Stimulated activated CD8-positive, alpha-beta memory T cell treated with anti-CD3 and anti-CD28 coated beads, Interleukin-15, amount 100 ng/mL, for 48 hours (primary cell): ENCODE data around the gene TULP1.

Source experiments
- DNase-seq, 2 donors: peaks; one replicate each; pipeline ENCODE4 v3.0.0-alpha.2; 2020; ENCODE audit warnings: low read depth in 2 of 2

Gene TULP1

GRCh38 chr6:35483893-35484645 is 28.6 kb downstream of the TULP1 start:
- DNase-seq: no peak

- DNase-seq: no peak
These were observed 29.2 kb downstream of the TULP1 start for GRCh38 chr6:35483490-35483889.

GRCh38 chr6:35483062-35483461 is 29.6 kb downstream of the TULP1 start:
- DNase-seq: no peak

GRCh38 chr6:35481226-35481625 is 31.5 kb downstream of the TULP1 start:
- DNase-seq: no peak

GRCh38 chr6:35480176-35480575 is 32.5 kb downstream of the TULP1 start:
- no peak for DNase-seq

GRCh38 chr6:35478259-35478658 is 34.4 kb downstream of the TULP1 start:
- no peak for DNase-seq

GRCh38 chr6:35477551-35478179 is 35.0 kb downstream of the TULP1 start:
- no peak for DNase-seq

- no peak for DNase-seq
These were observed 35.7 kb downstream of the TULP1 start for GRCh38 chr6:35477028-35477427.

- DNase-seq: no peak
These were observed 36.7 kb downstream of the TULP1 start for GRCh38 chr6:35476004-35476403.

- DNase-seq: no peak
These were observed 37.1 kb downstream of the TULP1 start for GRCh38 chr6:35475573-35475972.

- DNase-seq: no peak
These were observed 37.6 kb downstream of the TULP1 start for GRCh38 chr6:35474942-35475570.

- no peak for DNase-seq
These were observed 38.4 kb downstream of the TULP1 start for GRCh38 chr6:35474131-35474941.

GRCh38 chr6:35473850-35474130 is 38.9 kb downstream of the TULP1 start:
- no peak for DNase-seq

GRCh38 chr6:35473075-35473849 is 39.4 kb downstream of the TULP1 start:
- DNase-seq: no peak

- no peak for DNase-seq
These were observed 40.8 kb downstream of the TULP1 start for GRCh38 chr6:35471836-35472345.

GRCh38 chr6:35470663-35471120 is 42.0 kb downstream of the TULP1 start:
- no peak for DNase-seq

- DNase-seq: no peak
These were observed 42.7 kb downstream of the TULP1 start for GRCh38 chr6:35469751-35470662.

- DNase-seq: no peak
These were observed 43.5 kb downstream of the TULP1 start for GRCh38 chr6:35468980-35469750.

GRCh38 chr6:35468181-35468979 is 44.3 kb downstream of the TULP1 start, which contains the start of gene RPL10A:
Gene RPL10A (plus strand): TSS chr6:35468401. CDS start chr6:35468435, 34 bp downstream.
- DNase-seq: peak; percentile 92 to 93
